Fibroblast of villous mesenchyme (primary cell): ENCODE data around the gene ANKS1B. TPM values are rescaled to one million over a fixed set of nuclear protein-coding genes. Genes with fewer than 3 reads are reported as not detected.
A peak's percentile ranks its signal among the peaks of the same experiment; 100 is the strongest.
"Not testable (repeated sequence)": the region's sequence is repeated elsewhere in the genome, so short reads cannot be mapped to it uniquely, and the experiment has no call there.

Experiments
- DNase-seq: peaks from one replicate; pipeline ENCODE4 v3.0.0-alpha.2; 2010; ENCODE audit warnings: low read depth
- H3K4me3 ChIP-seq: 2 replicates; pipeline ENCODE4 v1.5.1; 2011; ENCODE audit warnings: low read depth, mild to moderate bottlenecking, low read length
- total RNA-seq: library from RNA; depleted of rRNA; stranded (reverse); fragments of >200 nt; gene quantifications from 2 replicates; pipeline ENCODE4 v1.2.3, GENCODE V29; 2012
- TF ChIP-seq, protein P1 (sequence below): IDR thresholded peaks from 2 replicates; pipeline ENCODE4 v1.5.1; 2012; ENCODE audit warnings: low read depth, mild to moderate bottlenecking, low read length; ENCODE audit not compliant: insufficient read depth

Gene ANKS1B
- total RNA-seq, 1 donor: 0.86 TPM

DNA sequence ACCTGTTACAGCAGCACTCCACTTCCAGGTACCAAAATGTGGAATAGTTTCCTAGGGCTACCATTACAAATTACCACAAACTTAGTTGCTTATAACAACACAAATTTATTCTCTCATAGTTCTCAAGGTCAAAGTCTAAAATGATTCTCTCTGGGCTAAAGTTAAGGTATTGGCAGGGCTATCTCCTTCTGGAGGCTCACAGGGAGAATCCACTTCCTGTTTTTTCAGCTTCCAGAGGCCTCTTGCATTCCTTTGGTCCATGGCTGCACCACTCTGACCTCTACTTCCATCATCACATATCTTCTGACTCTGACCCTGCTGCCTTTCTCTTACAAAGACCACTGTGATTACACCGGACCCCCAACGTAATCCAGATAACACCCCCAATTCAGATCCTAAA is 340.1 kb downstream of the ANKS1B start:
- H3K4me3 ChIP-seq: no peak overlapping the region
- no peak for DNase-seq
- TF ChIP-seq, protein P1, sequence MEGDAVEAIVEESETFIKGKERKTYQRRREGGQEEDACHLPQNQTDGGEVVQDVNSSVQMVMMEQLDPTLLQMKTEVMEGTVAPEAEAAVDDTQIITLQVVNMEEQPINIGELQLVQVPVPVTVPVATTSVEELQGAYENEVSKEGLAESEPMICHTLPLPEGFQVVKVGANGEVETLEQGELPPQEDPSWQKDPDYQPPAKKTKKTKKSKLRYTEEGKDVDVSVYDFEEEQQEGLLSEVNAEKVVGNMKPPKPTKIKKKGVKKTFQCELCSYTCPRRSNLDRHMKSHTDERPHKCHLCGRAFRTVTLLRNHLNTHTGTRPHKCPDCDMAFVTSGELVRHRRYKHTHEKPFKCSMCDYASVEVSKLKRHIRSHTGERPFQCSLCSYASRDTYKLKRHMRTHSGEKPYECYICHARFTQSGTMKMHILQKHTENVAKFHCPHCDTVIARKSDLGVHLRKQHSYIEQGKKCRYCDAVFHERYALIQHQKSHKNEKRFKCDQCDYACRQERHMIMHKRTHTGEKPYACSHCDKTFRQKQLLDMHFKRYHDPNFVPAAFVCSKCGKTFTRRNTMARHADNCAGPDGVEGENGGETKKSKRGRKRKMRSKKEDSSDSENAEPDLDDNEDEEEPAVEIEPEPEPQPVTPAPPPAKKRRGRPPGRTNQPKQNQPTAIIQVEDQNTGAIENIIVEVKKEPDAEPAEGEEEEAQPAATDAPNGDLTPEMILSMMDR: no peak

GRCh38 chr12:99627459-99627858 is 357.3 kb downstream of the ANKS1B start:
- no peak overlapping the region for H3K4me3 ChIP-seq
- TF ChIP-seq, protein P1: no peak
- DNase-seq: no peak

GRCh38 chr12:99624591-99624990 is 360.1 kb downstream of the ANKS1B start:
- H3K4me3 ChIP-seq, DNase-seq: not testable (repeated sequence)

DNA sequence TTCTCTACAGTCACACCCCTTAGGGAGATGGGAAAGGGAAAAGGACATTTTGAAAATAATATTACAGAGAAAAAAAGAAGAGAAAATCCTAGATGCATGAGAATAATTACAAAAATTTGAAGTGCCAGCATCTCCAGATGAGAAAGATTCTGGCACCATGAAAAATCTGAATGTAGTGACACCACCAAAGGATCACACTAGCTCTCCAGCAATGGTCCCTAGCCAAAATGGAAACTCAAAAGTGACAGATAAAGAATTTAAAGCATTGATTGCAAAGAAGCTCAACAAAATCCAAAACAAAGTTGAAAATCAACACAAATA is 364.6 kb downstream of the ANKS1B start:
- TF ChIP-seq, protein P1: no peak
- no peak overlapping the region for H3K4me3 ChIP-seq
- DNase-seq: no peak

DNA sequence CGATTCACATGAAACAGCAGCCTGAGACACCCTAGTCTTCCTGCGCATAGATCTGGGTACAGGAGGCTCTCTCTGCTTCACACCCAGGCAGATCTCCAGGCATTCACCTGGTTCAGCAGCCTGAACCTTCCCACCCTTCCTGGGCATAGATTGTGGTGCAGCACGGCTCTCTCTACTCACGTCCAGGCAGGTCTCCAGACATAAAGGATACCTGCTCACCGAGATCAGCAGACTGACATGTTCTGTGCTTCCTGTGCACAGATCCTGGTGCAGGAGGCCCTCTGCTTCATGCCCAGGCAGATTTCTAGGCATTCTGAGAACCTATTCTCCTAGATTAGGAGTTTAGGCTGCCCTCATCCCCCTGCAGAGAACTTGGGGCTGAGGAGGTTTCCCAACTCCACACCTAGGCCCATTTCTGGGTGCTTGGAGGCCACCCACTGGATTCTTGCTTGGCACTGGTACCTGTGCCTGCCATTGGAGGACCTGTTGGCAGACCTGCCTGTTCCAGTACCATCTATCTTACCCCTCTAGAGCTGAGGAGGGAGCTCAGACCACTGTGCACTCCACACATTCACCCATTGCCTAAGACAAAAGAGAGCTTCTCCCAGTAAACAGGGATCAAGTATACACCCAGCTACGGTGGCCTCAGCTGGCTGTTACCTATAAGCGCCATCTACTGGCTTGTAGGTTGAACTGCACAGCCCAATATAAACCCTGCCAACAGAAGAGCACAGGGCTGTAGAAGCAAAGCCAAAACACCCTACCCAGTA is 365.2 kb downstream of the ANKS1B start:
- peak; percentile 11 for DNase-seq
- H3K4me3 ChIP-seq: no peak overlapping the region
- TF ChIP-seq, protein P1: peak; percentile 47

GRCh38 chr12:99618657-99619056 is 366.1 kb downstream of the ANKS1B start:
- DNase-seq: no peak
- no peak overlapping the region for H3K4me3 ChIP-seq
- TF ChIP-seq, protein P1: no peak

DNA sequence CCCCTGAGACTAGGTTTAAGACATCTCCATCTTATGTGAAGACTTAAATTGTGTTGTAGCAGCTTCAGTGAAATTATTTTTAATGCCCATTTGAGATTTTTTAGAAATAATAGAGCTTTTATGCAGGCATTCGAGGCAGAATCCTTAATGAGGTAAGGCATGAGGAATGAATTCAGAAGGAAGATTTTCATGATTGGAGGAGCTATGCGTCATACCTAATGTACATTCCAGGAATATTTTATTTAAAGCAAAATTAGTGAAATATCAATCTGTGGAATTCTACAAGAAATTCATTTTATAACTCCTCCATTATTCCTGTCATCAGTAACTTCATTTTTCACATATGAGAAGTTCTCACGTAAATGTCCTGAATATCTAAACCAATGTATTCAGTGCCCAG is 373.1 kb downstream of the ANKS1B start:
- no peak overlapping the region for H3K4me3 ChIP-seq
- TF ChIP-seq, protein P1: no peak
- no peak for DNase-seq
